ENCODE results near the gene RRP1B. TPM values are rescaled to one million over a fixed set of nuclear protein-coding genes. Genes with fewer than 3 reads are reported as not detected.

The RRP1B gene
- total and polyA plus RNA-seq, 2 of the 13 experiments (the other 11 are each of a cell fraction or from before 2014, with no cell fraction given) = 16.3 to 46.2 TPM

DNA sequence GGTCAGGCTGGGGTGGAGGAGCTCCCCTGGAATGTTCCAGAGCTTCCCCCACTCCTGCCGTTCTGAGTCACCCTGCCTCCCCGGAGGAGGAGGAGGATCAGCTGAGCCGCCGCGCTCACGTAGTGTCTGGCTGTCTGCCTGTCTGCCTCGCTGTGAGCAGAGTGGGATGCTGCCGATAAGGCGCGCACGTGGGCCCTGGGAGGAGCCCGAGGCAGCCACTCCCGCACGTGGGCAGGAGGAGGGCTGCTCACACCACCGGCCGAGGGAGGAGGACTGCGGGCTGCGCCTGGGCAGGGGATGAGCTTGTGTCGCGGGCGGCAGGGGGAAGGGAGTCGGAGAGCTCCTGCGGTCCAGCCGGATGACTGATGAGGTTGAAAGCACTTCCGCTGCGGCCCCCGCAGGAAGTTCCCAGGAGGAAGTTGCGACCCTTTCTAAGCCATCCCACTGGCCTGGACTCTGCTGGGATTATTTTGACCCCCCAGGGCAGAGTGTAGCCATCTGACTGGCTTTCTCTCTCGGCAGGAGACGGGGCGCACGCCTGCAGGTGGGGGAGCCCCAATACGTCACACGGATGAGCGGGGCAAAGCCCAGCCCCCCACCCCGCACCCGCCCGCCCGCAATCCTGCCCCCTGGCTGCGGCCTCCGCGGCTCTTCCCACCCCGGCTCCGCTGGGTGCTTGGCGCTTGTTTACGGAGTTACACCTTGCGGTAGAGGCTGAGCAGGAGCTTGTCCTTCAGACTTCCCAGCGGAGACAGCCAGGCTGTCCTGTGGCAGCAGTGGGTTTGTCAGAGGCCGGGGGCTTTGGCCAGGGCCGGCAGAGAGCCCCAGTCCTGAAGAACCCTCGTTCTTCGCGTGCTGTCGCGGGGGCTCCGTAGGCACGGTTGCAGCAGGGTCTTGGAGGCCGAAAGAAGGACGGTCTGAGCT, 69.4 kb downstream of the RRP1B start (continued):
- TF ChIP-seq KLF12 (CRISPR knock-in tag; IDR thresholded peaks at IDR 0.05; ENCODE audit: borderline replicate concordance) (0 out of 2 replicates have a peak, but pooled peaks have one; percentile 82), ZC3H4 (CRISPR knock-in tag; IDR thresholded peaks at IDR 0.05; ENCODE audit: borderline replicate concordance) (no peak), ZNF121 (CRISPR knock-in tag; IDR thresholded peaks at IDR 0.05) (peak; percentile 56; the same call in 1 of the 2 replicates), SRF (IDR thresholded peaks at IDR 0.05; ENCODE audit: low read depth, low read length) (no peak; the same call in 1 of the 2 replicates), ZBTB42 (CRISPR knock-in tag; IDR thresholded peaks at IDR 0.05) (peak; percentile 73), ZNF556 (CRISPR knock-in tag; IDR thresholded peaks at IDR 0.05; ENCODE audit: borderline replicate concordance) (peak; percentile 84; the same call in 1 of the 2 replicates), MXI1 (IDR thresholded peaks at IDR 0.05; ENCODE audit: borderline replicate concordance, low read depth, low read length) (peak; percentile 88; the same call in 2 of the 3 replicates), ZNF572 (CRISPR knock-in tag; IDR thresholded peaks at IDR 0.05) (peak; percentile 20; the same call in 1 of the 2 replicates), SP5 (CRISPR knock-in tag; IDR thresholded peaks at IDR 0.05; ENCODE audit: borderline replicate concordance, low read depth) (peak; percentile 70; the same call in 1 of the 2 replicates), ZKSCAN5 (CRISPR knock-in tag; IDR thresholded peaks at IDR 0.05) (no peak), EHMT2 (IDR thresholded peaks at IDR 0.05; ENCODE audit: borderline replicate concordance, low read depth, low read length) (no peak), KLF11 (CRISPR knock-in tag; IDR thresholded peaks at IDR 0.05) (peak; percentile 68; the same call in 1 of the 2 replicates), ZNF670 (CRISPR knock-in tag; IDR thresholded peaks at IDR 0.05; ENCODE audit: borderline replicate concordance) (peak; percentile 88; the same call in 1 of the 2 replicates), ZNF790 (CRISPR knock-in tag; IDR thresholded peaks at IDR 0.05; ENCODE audit: borderline replicate concordance) (no peak), ZNF768 (CRISPR knock-in tag; IDR thresholded peaks at IDR 0.05) (peak; percentile 68; the same call in 1 of the 2 replicates), ZNF317 (CRISPR knock-in tag; IDR thresholded peaks at IDR 0.05) (peak; percentile 89; the same call in 1 of the 2 replicates), ZNF570 (CRISPR knock-in tag; IDR thresholded peaks at IDR 0.05; ENCODE audit: borderline replicate concordance) (no peak), NCOA1 (CRISPR knock-in tag; IDR thresholded peaks at IDR 0.05) (no peak), ZNF260 (CRISPR knock-in tag; IDR thresholded peaks at IDR 0.05; ENCODE audit: borderline replicate concordance, low read depth) (no peak), NCOA2 (CRISPR knock-in tag; IDR thresholded peaks at IDR 0.05) (peak; percentile 64), ZNF746 (CRISPR knock-in tag; IDR thresholded peaks at IDR 0.05) (peak; percentile 92), MAFK (conservative IDR thresholded peaks at IDR 0.05 in 1 of 2, IDR thresholded peaks at IDR 0.05 in 1 of 2; ENCODE audit: low read length in 2 of 2) (no peak), PITX1 (CRISPR knock-in tag; IDR thresholded peaks at IDR 0.05) (peak; percentile 85), GATAD1 (CRISPR knock-in tag; IDR thresholded peaks at IDR 0.05) (peak; percentile 92), RFX3 (CRISPR knock-in tag; IDR thresholded peaks at IDR 0.05) (no peak), RXRB (CRISPR knock-in tag; IDR thresholded peaks at IDR 0.05; ENCODE audit: borderline replicate concordance) (peak; percentile 72)
- TF ChIP-seq, protein P1, sequence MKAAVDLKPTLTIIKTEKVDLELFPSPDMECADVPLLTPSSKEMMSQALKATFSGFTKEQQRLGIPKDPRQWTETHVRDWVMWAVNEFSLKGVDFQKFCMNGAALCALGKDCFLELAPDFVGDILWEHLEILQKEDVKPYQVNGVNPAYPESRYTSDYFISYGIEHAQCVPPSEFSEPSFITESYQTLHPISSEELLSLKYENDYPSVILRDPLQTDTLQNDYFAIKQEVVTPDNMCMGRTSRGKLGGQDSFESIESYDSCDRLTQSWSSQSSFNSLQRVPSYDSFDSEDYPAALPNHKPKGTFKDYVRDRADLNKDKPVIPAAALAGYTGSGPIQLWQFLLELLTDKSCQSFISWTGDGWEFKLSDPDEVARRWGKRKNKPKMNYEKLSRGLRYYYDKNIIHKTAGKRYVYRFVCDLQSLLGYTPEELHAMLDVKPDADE (CRISPR knock-in tag; IDR thresholded peaks at IDR 0.05) = 0 out of 2 replicates have a peak, but pooled peaks have one; percentile 66
- TF ChIP-seq, protein P2, sequence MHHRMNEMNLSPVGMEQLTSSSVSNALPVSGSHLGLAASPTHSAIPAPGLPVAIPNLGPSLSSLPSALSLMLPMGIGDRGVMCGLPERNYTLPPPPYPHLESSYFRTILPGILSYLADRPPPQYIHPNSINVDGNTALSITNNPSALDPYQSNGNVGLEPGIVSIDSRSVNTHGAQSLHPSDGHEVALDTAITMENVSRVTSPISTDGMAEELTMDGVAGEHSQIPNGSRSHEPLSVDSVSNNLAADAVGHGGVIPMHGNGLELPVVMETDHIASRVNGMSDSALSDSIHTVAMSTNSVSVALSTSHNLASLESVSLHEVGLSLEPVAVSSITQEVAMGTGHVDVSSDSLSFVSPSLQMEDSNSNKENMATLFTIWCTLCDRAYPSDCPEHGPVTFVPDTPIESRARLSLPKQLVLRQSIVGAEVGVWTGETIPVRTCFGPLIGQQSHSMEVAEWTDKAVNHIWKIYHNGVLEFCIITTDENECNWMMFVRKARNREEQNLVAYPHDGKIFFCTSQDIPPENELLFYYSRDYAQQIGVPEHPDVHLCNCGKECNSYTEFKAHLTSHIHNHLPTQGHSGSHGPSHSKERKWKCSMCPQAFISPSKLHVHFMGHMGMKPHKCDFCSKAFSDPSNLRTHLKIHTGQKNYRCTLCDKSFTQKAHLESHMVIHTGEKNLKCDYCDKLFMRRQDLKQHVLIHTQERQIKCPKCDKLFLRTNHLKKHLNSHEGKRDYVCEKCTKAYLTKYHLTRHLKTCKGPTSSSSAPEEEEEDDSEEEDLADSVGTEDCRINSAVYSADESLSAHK (CRISPR knock-in tag; IDR thresholded peaks at IDR 0.05; ENCODE audit: borderline replicate concordance) = no peak
